ENCODE data around the gene OR51A2. TPM values are rescaled to one million over a fixed set of nuclear protein-coding genes. Genes with fewer than 3 reads are reported as not detected.
"Not testable (repeated sequence)": the region's sequence is repeated elsewhere in the genome, so short reads cannot be mapped to it uniquely, and the experiment has no call there.

The OR51A2 gene, protein sequence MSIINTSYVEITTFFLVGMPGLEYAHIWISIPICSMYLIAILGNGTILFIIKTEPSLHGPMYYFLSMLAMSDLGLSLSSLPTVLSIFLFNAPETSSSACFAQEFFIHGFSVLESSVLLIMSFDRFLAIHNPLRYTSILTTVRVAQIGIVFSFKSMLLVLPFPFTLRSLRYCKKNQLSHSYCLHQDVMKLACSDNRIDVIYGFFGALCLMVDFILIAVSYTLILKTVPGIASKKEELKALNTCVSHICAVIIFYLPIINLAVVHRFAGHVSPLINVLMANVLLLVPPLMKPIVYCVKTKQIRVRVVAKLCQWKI
- total RNA-seq (2021; ENCODE audit: unreplicated experiment) (not detected), Bru-seq, nascent RNA (not detected), BruChase-seq, experiment 1, labeled RNA remaining after a 2-hour chase (not detected), BruChase-seq, experiment 2, labeled RNA remaining after a 6-hour chase (not detected)
- polyA plus RNA-seq (2012; ENCODE audit: insufficient read length) = not detected
- long read RNA-seq = 0 reads

DNA sequence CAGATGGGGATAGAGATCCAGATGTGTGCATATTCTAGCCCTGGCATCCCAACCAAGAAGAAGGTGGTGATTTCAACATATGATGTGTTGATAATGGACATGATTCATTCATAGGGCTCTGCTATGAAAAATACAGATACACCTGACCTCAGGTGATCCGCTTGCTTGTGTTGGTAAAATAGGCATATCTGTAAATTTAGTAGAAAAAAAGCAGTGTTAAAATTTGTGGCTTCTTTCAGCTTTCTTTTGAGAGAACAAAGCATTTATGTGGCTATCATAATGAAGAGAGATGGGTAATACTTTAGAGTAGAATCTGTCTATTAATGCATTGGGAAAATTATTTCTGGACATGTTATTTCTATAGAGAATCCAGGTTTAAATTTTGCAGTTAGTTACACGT is at the start of gene OR51A2:
TSS of gene OR51A2 (minus strand) at position 101 of the 400 bp plus-strand sequence. CDS start at position 101, 0 bp downstream.
- POLR2A ChIA-PET; in situ Hi-C loops (cut with HindIII; ENCODE audit: low pct_unique_long_range_greater_than_20kb, low sequenced_read_pairs); intact Hi-C loops (cut with micrococcal nuclease; ENCODE audit: unreplicated experiment); H3K27ac ChIP-seq (ENCODE audit: low read length); H3K4me1 ChIP-seq (ENCODE audit: control insufficient read depth, insufficient read depth, low read length); H3K27me3 ChIP-seq (ENCODE audit: control insufficient read depth, insufficient read depth, low read length); ATAC-seq; DNase-seq (ENCODE audit: low read depth, low spot score); H3K4me3 ChIP-seq (ENCODE audit: low read depth in 2 of 2, low read length in 2 of 2); H3K9me3 ChIP-seq (ENCODE audit: control insufficient read depth, insufficient read depth, low read depth, low read length); BruUV-seq (replicated peaks); CTCF ChIA-PET; H3K36me3 ChIP-seq (ENCODE audit: control insufficient read depth, insufficient read depth, low read length): not testable (repeated sequence)

DNA sequence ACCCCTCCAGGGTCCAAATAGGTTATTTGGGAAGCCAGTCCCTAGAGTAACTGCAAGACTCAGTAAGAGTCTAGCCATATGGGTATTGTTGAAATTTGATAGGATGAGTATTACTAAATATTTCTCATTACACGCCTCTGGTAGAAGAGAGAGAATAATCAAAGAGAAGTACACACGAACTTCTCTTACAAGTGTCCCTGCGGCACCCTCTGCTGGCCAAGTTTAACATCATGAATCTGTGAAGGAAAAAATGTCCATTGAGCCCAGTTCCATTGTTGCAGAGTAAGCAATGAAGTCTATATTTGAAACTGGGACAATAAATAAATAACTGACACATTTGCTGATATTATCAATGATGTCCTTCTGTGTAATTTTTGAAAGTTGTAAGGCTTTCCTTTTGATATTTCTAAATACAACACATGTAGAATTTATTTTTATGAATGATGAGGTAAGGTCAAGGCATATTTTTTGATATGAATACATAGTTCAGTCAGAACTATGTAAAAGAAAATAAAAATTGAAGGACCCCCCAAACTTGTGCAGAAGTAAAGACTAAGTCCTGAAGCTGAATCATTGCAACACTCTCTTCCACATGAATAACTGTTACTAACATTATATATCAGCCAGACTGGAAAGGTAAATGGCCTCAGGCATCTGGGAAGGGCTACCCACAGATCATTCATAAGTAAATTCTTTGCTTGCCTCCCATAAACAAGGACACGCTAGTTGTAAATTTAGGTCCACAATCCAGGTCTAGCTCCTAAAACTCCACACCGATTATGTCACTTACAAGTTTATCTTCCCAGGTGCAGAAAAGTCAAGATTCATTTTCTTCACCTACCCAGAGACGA is 49.1 kb upstream of the OR51A2 start:
- H3K9me3 ChIP-seq (ENCODE audit: control insufficient read depth, insufficient read depth, low read depth, low read length) = no peaks in the 10 kb centered on the region
- intact Hi-C loops (cut with micrococcal nuclease; ENCODE audit: unreplicated experiment) = loop anchor here (1.0 to 10.0 kb wide), 3 partner anchors 367 to 820 kb away; partner anchors contain the start of gene OR51D1
- H3K4me1 ChIP-seq (ENCODE audit: control insufficient read depth, insufficient read depth, low read length) = no peaks in the 10 kb centered on the region
- TF ChIP-seq TCF7L2 (IDR thresholded peaks at IDR 0.05; ENCODE audit: low read depth, low read length) = no peak
- TF ChIP-seq, protein P1, sequence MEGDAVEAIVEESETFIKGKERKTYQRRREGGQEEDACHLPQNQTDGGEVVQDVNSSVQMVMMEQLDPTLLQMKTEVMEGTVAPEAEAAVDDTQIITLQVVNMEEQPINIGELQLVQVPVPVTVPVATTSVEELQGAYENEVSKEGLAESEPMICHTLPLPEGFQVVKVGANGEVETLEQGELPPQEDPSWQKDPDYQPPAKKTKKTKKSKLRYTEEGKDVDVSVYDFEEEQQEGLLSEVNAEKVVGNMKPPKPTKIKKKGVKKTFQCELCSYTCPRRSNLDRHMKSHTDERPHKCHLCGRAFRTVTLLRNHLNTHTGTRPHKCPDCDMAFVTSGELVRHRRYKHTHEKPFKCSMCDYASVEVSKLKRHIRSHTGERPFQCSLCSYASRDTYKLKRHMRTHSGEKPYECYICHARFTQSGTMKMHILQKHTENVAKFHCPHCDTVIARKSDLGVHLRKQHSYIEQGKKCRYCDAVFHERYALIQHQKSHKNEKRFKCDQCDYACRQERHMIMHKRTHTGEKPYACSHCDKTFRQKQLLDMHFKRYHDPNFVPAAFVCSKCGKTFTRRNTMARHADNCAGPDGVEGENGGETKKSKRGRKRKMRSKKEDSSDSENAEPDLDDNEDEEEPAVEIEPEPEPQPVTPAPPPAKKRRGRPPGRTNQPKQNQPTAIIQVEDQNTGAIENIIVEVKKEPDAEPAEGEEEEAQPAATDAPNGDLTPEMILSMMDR (IDR thresholded peaks at IDR 0.05) = peak; percentile 81
- no peaks in the 10 kb centered on the region; the same call in 1 of the 2 replicates for H3K27me3 ChIP-seq (ENCODE audit: control insufficient read depth, insufficient read depth, low read length)
- CTCF ChIA-PET = interaction anchor here (1.6 kb wide), 1 partner anchor 368 kb away, joined by 8 read pairs; the partner anchor contains the start of gene OR51D1
- peak; percentile 52 for DNase-seq (ENCODE audit: low read depth, low spot score)
- no peaks in the 10 kb centered on the region for H3K36me3 ChIP-seq (ENCODE audit: control insufficient read depth, insufficient read depth, low read length)
- no peak overlapping the region for H3K4me3 ChIP-seq (ENCODE audit: low read depth in 2 of 2, low read length in 2 of 2)
- H3K27ac ChIP-seq (ENCODE audit: low read length) = no peak overlapping the region
- POLR2A ChIA-PET = no interaction called here
- peak; percentile 83 for ATAC-seq
- in situ Hi-C loops (cut with HindIII; ENCODE audit: low pct_unique_long_range_greater_than_20kb, low sequenced_read_pairs) = no loop called here
- no TSS peak for BruUV-seq (replicated peaks)

DNA sequence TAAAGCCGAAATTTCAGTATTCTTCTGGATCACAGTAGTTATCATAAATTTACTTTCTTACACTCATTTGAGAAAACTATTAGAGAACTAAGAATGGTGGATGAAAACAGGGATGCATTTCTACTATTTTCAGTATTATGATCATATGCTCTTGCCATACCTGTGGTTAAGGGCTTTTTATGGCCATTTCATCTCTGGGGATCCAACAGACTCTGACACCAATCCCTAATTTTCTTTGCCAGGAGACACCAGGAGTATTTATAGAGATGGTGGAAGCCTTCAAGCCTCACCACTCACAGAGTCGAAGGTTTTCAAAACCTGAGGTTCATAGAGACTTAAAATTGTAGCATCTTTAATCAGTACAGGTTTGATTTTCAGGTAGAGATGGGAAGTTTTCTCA is 39.0 kb upstream of the OR51A2 start, which contains the start of gene OR51L1:
TSS of gene OR51L1 (plus strand) at position 301 of the 400 bp plus-strand sequence. CDS start 4,132 bp downstream, outside the sequence.
- in situ Hi-C loops (cut with HindIII; ENCODE audit: low pct_unique_long_range_greater_than_20kb, low sequenced_read_pairs) (no loop called here), intact Hi-C loops (cut with micrococcal nuclease; ENCODE audit: unreplicated experiment) (no loop called here)
- ChIA-PET CTCF (no interaction called here), POLR2A (no interaction called here)
- no TSS peak for BruUV-seq (replicated peaks)
- TF ChIP-seq SIN3A (IDR thresholded peaks at IDR 0.05; ENCODE audit: borderline replicate concordance, insufficient read depth, low read depth, low read length) (no peak), POLR2AphosphoS5 (IDR thresholded peaks at IDR 0.05; ENCODE audit: low read depth, low read length) (no peak), TCF7L2 (IDR thresholded peaks at IDR 0.05; ENCODE audit: low read depth, low read length) (no peak)
- TF ChIP-seq, protein P1 (IDR thresholded peaks at IDR 0.05) = no peak
- TF ChIP-seq, protein P2, sequence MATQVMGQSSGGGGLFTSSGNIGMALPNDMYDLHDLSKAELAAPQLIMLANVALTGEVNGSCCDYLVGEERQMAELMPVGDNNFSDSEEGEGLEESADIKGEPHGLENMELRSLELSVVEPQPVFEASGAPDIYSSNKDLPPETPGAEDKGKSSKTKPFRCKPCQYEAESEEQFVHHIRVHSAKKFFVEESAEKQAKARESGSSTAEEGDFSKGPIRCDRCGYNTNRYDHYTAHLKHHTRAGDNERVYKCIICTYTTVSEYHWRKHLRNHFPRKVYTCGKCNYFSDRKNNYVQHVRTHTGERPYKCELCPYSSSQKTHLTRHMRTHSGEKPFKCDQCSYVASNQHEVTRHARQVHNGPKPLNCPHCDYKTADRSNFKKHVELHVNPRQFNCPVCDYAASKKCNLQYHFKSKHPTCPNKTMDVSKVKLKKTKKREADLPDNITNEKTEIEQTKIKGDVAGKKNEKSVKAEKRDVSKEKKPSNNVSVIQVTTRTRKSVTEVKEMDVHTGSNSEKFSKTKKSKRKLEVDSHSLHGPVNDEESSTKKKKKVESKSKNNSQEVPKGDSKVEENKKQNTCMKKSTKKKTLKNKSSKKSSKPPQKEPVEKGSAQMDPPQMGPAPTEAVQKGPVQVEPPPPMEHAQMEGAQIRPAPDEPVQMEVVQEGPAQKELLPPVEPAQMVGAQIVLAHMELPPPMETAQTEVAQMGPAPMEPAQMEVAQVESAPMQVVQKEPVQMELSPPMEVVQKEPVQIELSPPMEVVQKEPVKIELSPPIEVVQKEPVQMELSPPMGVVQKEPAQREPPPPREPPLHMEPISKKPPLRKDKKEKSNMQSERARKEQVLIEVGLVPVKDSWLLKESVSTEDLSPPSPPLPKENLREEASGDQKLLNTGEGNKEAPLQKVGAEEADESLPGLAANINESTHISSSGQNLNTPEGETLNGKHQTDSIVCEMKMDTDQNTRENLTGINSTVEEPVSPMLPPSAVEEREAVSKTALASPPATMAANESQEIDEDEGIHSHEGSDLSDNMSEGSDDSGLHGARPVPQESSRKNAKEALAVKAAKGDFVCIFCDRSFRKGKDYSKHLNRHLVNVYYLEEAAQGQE (IDR thresholded peaks at IDR 0.05; ENCODE audit: insufficient read depth in 1 of 2, low read depth in 2 of 2, low read length in 1 of 2) = no peak
- H3K4me1 ChIP-seq (ENCODE audit: control insufficient read depth, insufficient read depth, low read length) = no peaks in the 10 kb centered on the region
- 0 out of 2 replicates have a peak, but pooled peaks cover 3% of the 10 kb centered on the region for H3K9me3 ChIP-seq (ENCODE audit: control insufficient read depth, insufficient read depth, low read depth, low read length)
- DNase-seq (ENCODE audit: low read depth, low spot score) (no peak), ATAC-seq (no peak)
- no peaks in the 10 kb centered on the region for H3K36me3 ChIP-seq (ENCODE audit: control insufficient read depth, insufficient read depth, low read length)
- H3K27ac ChIP-seq (ENCODE audit: low read length) = no peak within 1 kb of the TSS
- no peak within 1 kb of the TSS for H3K4me3 ChIP-seq (ENCODE audit: low read depth in 2 of 2, low read length in 2 of 2)
- no peaks in the 10 kb centered on the region for H3K27me3 ChIP-seq (ENCODE audit: control insufficient read depth, insufficient read depth, low read length)
